Measurements from ENCODE around the gene CCDC28B. TPM values are rescaled to one million over a fixed set of nuclear protein-coding genes. Genes with fewer than 3 reads are reported as not detected.

CCDC28B gene
- total RNA-seq, 1 donor from 2014 or later, result 58.5 TPM

DNA sequence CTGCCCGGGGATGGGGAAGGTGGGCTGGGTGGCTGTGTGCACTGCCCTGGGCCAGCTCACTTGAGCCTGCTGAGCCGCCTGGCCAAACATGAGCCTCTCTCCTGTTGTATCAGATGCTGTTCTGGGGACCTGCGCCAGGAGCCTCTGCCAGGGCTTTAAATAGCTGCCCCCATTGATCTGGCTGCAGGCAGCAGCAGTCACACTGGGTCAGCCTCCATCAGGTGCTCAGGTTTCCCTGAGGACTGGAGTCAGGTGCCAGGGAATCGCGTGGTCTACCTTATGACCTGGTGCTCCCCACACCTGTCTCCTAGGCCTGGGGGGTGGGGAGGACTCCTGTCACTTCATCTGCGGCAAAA is 700 bp upstream of the CCDC28B start:
- no peaks in the 10 kb centered on the region for H3K9me3 ChIP-seq (ENCODE audit: control insufficient read depth in 3 of 3, low read length in 3 of 3)
- H3K9ac ChIP-seq (ENCODE audit: low read depth in 1 of 3, low read length in 3 of 3), result peak overlapping the region; percentile 83 to 95 (median 92)
- peak overlapping the region; percentile 99 for H3K27ac ChIP-seq (ENCODE audit: low read depth, low read length)
- H3K27me3 ChIP-seq (ENCODE audit: control insufficient read depth in 3 of 3, insufficient read depth in 3 of 3, low read length in 3 of 3), result no peaks in the 10 kb centered on the region
- peaks cover 51 to 66% (median 63%) of the 10 kb centered on the region in 3 donors for H3K4me1 ChIP-seq (ENCODE audit: control insufficient read depth in 3 of 3, insufficient read depth in 3 of 3, low read length in 3 of 3)
- H3K36me3 ChIP-seq (ENCODE audit: control insufficient read depth in 3 of 3, insufficient read depth in 3 of 3, low read length in 3 of 3), result peaks cover 26 to 45% (median 38%) of the 10 kb centered on the region in 3 donors
- H3K4me3 ChIP-seq (ENCODE audit: low read length in 3 of 3), result peak overlapping the region; percentile 86 to 89 (median 89)

- Histone ChIP-seq H3K4me3 (ENCODE audit: low read length in 3 of 3) (peak overlapping the region; percentile 86 to 89 (median 89)), H3K9me3 (ENCODE audit: control insufficient read depth in 3 of 3, low read length in 3 of 3) (no peaks in the 10 kb centered on the region), H3K4me1 (ENCODE audit: control insufficient read depth in 3 of 3, insufficient read depth in 3 of 3, low read length in 3 of 3) (peaks cover 63 to 72% (median 69%) of the 10 kb centered on the region in 3 donors), H3K9ac (ENCODE audit: low read depth in 1 of 3, low read length in 3 of 3) (peak overlapping the region; percentile 83 to 95 (median 92)), H3K36me3 (ENCODE audit: control insufficient read depth in 3 of 3, insufficient read depth in 3 of 3, low read length in 3 of 3) (peaks cover 15 to 30% (median 26%) of the 10 kb centered on the region in 3 donors), H3K27me3 (ENCODE audit: control insufficient read depth in 3 of 3, insufficient read depth in 3 of 3, low read length in 3 of 3) (no peaks in the 10 kb centered on the region), H3K27ac (ENCODE audit: low read depth, low read length) (peak overlapping the region; percentile 99)
Observed at GRCh38 chr1:32201011-32201855, 838 bp downstream of the CCDC28B start.

DNA sequence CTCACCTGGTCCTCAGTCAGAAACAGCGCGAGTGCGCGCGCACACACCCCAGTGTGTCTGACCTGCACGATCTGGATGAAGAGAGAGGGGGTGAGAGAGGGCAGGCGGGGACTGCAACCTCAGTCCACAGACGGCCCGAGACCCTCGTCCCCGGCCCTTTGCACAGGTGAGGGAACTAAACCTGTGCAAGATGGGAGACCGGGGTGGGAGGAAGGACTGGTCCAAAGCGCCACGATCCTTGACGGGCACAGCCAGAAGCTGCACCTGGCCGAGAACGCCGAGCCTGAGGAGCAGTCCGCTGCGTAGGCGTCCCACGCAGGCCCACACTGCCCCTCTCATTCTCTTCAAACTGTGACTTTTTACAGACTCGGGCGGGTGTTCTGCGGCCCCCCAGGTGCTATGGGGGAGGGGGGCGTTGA is 4.6 kb downstream of the CCDC28B start:
- H3K27me3 ChIP-seq (ENCODE audit: control insufficient read depth in 3 of 3, insufficient read depth in 3 of 3, low read length in 3 of 3), result no peaks in the 10 kb centered on the region
- H3K4me1 ChIP-seq (ENCODE audit: control insufficient read depth in 3 of 3, insufficient read depth in 3 of 3, low read length in 3 of 3), result peaks cover 46 to 51% (median 49%) of the 10 kb centered on the region in 3 donors
- peaks cover 0 to 24% (median 12%) of the 10 kb centered on the region in 3 donors for H3K36me3 ChIP-seq (ENCODE audit: control insufficient read depth in 3 of 3, insufficient read depth in 3 of 3, low read length in 3 of 3)
- peak overlapping the region in 2 of 3 donors; percentile 83 to 94 for H3K9ac ChIP-seq (ENCODE audit: low read depth in 1 of 3, low read length in 3 of 3)
- H3K9me3 ChIP-seq (ENCODE audit: control insufficient read depth in 3 of 3, low read length in 3 of 3), result no peaks in the 10 kb centered on the region
- H3K27ac ChIP-seq (ENCODE audit: low read depth, low read length), result peak overlapping the region; percentile 56
- peak overlapping the region; percentile 85 to 93 (median 86) for H3K4me3 ChIP-seq (ENCODE audit: low read length in 3 of 3)

GRCh38 chr1:32205401-32206370 is 5.3 kb downstream of the CCDC28B start, which contains the start of gene IQCC:
Gene IQCC, plus strand, starts transcription at chr1:32205671. Its CDS starts 11 bp downstream, at chr1:32205682.
- Histone ChIP-seq H3K27me3 (ENCODE audit: control insufficient read depth in 3 of 3, insufficient read depth in 3 of 3, low read length in 3 of 3) (no peaks in the 10 kb centered on the region), H3K27ac (ENCODE audit: low read depth, low read length) (peak within 1 kb of the TSS; percentile 56), H3K9ac (ENCODE audit: low read depth in 1 of 3, low read length in 3 of 3) (peak within 1 kb of the TSS; percentile 83 to 94 (median 88)), H3K36me3 (ENCODE audit: control insufficient read depth in 3 of 3, insufficient read depth in 3 of 3, low read length in 3 of 3) (peaks cover 0 to 24% (median 12%) of the 10 kb centered on the region in 3 donors), H3K4me3 (ENCODE audit: low read length in 3 of 3) (peak within 1 kb of the TSS; percentile 85 to 93 (median 86)), H3K4me1 (ENCODE audit: control insufficient read depth in 3 of 3, insufficient read depth in 3 of 3, low read length in 3 of 3) (peaks cover 41 to 46% (median 44%) of the 10 kb centered on the region in 3 donors), H3K9me3 (ENCODE audit: control insufficient read depth in 3 of 3, low read length in 3 of 3) (no peaks in the 10 kb centered on the region)

DNA sequence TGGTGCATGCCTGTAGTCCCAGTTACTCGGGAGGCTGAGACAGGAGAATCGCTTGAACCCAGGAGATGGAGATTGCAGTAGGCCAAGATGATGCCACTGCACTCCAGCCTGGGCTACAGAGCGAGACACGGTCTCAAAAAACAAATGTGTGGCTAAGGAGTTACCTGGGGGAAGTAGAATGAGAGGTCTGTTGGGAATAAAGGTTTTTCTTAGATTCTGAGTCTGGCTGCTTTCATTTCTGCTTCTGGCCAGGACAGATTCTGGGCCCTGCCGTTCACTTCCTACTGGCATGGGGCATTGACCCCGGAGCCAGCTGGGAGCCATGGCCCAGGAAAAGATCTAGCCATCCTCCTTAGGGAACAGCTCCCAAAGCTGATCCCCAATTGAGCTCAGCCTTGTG is 8.1 kb downstream of the CCDC28B start:
- H3K27ac ChIP-seq (ENCODE audit: low read depth, low read length), result peak overlapping the region; percentile 12
- H3K4me1 ChIP-seq (ENCODE audit: control insufficient read depth in 3 of 3, insufficient read depth in 3 of 3, low read length in 3 of 3), result peaks cover 25 to 30% (median 29%) of the 10 kb centered on the region in 3 donors
- no peak overlapping the region for H3K9ac ChIP-seq (ENCODE audit: low read depth in 1 of 3, low read length in 3 of 3)
- peaks cover 0 to 18% (median 12%) of the 10 kb centered on the region in 3 donors for H3K36me3 ChIP-seq (ENCODE audit: control insufficient read depth in 3 of 3, insufficient read depth in 3 of 3, low read length in 3 of 3)
- H3K4me3 ChIP-seq (ENCODE audit: low read length in 3 of 3), result no peak overlapping the region
- H3K27me3 ChIP-seq (ENCODE audit: control insufficient read depth in 3 of 3, insufficient read depth in 3 of 3, low read length in 3 of 3), result no peaks in the 10 kb centered on the region
- H3K9me3 ChIP-seq (ENCODE audit: control insufficient read depth in 3 of 3, low read length in 3 of 3), result no peaks in the 10 kb centered on the region

DNA sequence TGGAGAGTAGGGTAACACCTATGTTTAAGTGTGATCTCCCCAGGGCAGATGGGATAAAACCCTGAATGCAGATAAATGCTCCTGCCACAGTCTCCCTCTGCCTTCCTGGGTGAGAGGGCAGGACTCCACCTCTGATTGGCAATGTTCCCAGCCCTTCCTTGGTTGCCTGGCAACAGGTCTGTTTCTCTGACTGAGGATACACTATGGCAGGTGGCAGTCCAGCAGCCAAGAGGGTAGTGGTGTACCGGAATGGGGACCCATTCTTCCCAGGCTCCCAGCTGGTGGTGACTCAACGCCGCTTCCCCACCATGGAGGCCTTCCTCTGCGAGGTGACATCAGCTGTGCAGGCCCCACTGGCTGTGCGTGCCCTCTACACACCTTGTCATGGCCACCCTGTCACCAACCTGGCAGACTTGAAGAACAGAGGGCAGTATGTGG is 8.5 kb downstream of the CCDC28B start, which contains the start of gene DCDC2B:
DCDC2B (plus strand) TSS at position 199 of the 438 bp plus-strand sequence; CDS start at position 204, 5 bp downstream.
- Histone ChIP-seq H3K9me3 (ENCODE audit: control insufficient read depth in 3 of 3, low read length in 3 of 3) (no peaks in the 10 kb centered on the region), H3K36me3 (ENCODE audit: control insufficient read depth in 3 of 3, insufficient read depth in 3 of 3, low read length in 3 of 3) (peaks cover 0 to 14% (median 8%) of the 10 kb centered on the region in 3 donors), H3K27me3 (ENCODE audit: control insufficient read depth in 3 of 3, insufficient read depth in 3 of 3, low read length in 3 of 3) (no peaks in the 10 kb centered on the region), H3K4me3 (ENCODE audit: low read length in 3 of 3) (no peak within 1 kb of the TSS), H3K27ac (ENCODE audit: low read depth, low read length) (peak within 1 kb of the TSS; percentile 12), H3K4me1 (ENCODE audit: control insufficient read depth in 3 of 3, insufficient read depth in 3 of 3, low read length in 3 of 3) (peaks cover 25 to 30% (median 29%) of the 10 kb centered on the region in 3 donors), H3K9ac (ENCODE audit: low read depth in 1 of 3, low read length in 3 of 3) (peak within 1 kb of the TSS in 1 of 3 donors; percentile 16)

DNA sequence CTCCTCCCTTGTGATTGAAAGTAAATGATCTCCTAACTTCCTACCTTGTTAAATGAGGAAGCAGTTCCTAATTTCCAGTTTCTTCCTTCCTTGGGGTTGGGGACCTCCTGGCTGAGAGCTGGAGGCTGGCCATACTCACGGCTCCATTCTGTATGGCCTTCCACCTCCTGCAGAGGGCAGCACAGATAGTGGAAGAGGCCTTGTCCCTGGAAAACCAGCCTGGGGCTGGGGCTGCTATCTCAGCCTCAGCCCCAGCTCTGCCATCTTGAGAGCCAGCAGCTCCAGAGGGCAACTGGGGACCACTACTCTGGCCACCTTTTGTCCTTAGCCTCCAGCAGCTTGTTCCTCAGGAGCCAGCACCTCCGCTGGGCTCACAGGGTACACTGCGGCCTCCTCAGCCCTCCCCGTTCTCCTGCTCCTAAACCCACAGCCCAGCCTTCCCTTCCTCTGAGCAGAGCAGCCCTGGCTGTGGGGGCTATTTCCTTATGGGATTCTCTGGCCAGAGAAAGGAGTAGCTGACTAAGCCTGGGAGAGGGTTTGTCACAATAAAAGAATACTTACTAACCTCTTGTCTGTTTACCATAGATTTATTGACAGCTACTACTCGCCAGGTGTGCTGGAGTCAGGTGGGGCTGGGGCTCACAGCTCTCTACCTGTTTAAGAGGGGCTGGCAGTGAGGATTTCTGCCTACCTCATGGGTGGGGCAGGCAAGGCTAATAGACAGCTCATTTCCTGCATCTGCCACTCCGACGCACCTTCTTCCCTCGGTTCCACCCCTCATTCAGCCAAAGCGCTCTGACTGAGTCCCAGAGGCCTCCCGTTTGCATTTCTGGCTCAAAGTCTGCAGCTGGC is 15.5 kb downstream of the CCDC28B start:
- H3K36me3 ChIP-seq (ENCODE audit: control insufficient read depth in 3 of 3, insufficient read depth in 3 of 3, low read length in 3 of 3), result peaks cover 29 to 35% (median 32%) of the 10 kb centered on the region in 3 donors
- no peaks in the 10 kb centered on the region for H3K9me3 ChIP-seq (ENCODE audit: control insufficient read depth in 3 of 3, low read length in 3 of 3)
- peak overlapping the region in 1 of 3 donors; percentile 40 for H3K9ac ChIP-seq (ENCODE audit: low read depth in 1 of 3, low read length in 3 of 3)

GRCh38 chr1:32216566-32216965 is 16.2 kb downstream of the CCDC28B start:
- peaks cover 10 to 15% (median 15%) of the 10 kb centered on the region in 3 donors for H3K4me1 ChIP-seq (ENCODE audit: control insufficient read depth in 3 of 3, insufficient read depth in 3 of 3, low read length in 3 of 3)
- no peak overlapping the region for H3K27ac ChIP-seq (ENCODE audit: low read depth, low read length)
- no peak overlapping the region for H3K4me3 ChIP-seq (ENCODE audit: low read length in 3 of 3)
- peaks cover 29 to 35% (median 32%) of the 10 kb centered on the region in 3 donors for H3K36me3 ChIP-seq (ENCODE audit: control insufficient read depth in 3 of 3, insufficient read depth in 3 of 3, low read length in 3 of 3)
- H3K9ac ChIP-seq (ENCODE audit: low read depth in 1 of 3, low read length in 3 of 3), result peak overlapping the region in 1 of 3 donors; percentile 40
- H3K27me3 ChIP-seq (ENCODE audit: control insufficient read depth in 3 of 3, insufficient read depth in 3 of 3, low read length in 3 of 3), result no peaks in the 10 kb centered on the region
- H3K9me3 ChIP-seq (ENCODE audit: control insufficient read depth in 3 of 3, low read length in 3 of 3), result no peaks in the 10 kb centered on the region

More for the DNA sequence above, 15.5 kb downstream of the CCDC28B start:
- no peak overlapping the region for H3K27ac ChIP-seq (ENCODE audit: low read depth, low read length)
- H3K4me1 ChIP-seq (ENCODE audit: control insufficient read depth in 3 of 3, insufficient read depth in 3 of 3, low read length in 3 of 3), result peaks cover 3 to 8% (median 7%) of the 10 kb centered on the region in 3 donors
- H3K27me3 ChIP-seq (ENCODE audit: control insufficient read depth in 3 of 3, insufficient read depth in 3 of 3, low read length in 3 of 3), result no peaks in the 10 kb centered on the region
- no peak overlapping the region for H3K4me3 ChIP-seq (ENCODE audit: low read length in 3 of 3)

All from skeletal muscle tissue (tissue), 4 donors.